Suprapubic skin (tissue), 4 donors: ENCODE results near the gene LSM11. TPM values are rescaled to one million over a fixed set of nuclear protein-coding genes. Genes with fewer than 3 reads are reported as not detected.
"Not testable (repeated sequence)": the region's sequence is repeated elsewhere in the genome, so short reads cannot be mapped to it uniquely, and the experiment has no call there.

ENCODE experiments used
- DNase-seq, 2 donors: peaks; one replicate each; pipeline ENCODE4 v3.0.0-alpha.2; 2019; ENCODE audit warnings: low spot score in 2 of 2
- H3K27ac ChIP-seq: fragments of 200-600 bp; sonication (generic); one replicate; pipeline ENCODE4 v1.5.1; 2019
- H3K27me3 ChIP-seq: fragments of 200-600 bp; sonication (generic); one replicate; pipeline ENCODE4 v1.5.1; 2019
- H3K36me3 ChIP-seq: fragments of 200-600 bp; sonication (generic); one replicate; pipeline ENCODE4 v1.5.1; 2019
- H3K4me1 ChIP-seq: fragments of 200-600 bp; sonication (generic); one replicate; pipeline ENCODE4 v1.5.1; 2019
- H3K4me3 ChIP-seq: fragments of 200-600 bp; sonication (generic); one replicate; pipeline ENCODE4 v1.5.1; 2019; ENCODE audit warnings: mild to moderate bottlenecking
- H3K9me3 ChIP-seq: fragments of 200-600 bp; sonication (generic); one replicate; pipeline ENCODE4 v1.5.1; 2019
- EP300 ChIP-seq: sonication (generic); formaldehyde crosslinking; IDR thresholded peaks from one replicate; pipeline ENCODE4 v1.6.1; 2017; ENCODE audit warnings: antibody characterized with exemption
- POLR2A ChIP-seq, 2 donors: fragments of 450-650 bp; IDR thresholded peaks; one replicate each; pipeline ENCODE4 v1.6.1; 2017; ENCODE audit warnings: antibody characterized with exemption in 2 of 2, mild to moderate bottlenecking in 2 of 2, moderate library complexity in 2 of 2
- POLR2AphosphoS5 ChIP-seq, 3 donors: sonication (generic); formaldehyde crosslinking; IDR thresholded peaks; one replicate each; pipeline ENCODE4 v1.6.1; 2017; ENCODE audit warnings: antibody characterized with exemption in 3 of 3
- WGBS: methylation state at CpG from one replicate; pipeline ENCODE4 v1.1.5; 2018; 5-methylcytosine and 5-hydroxymethylcytosine counted together
- total RNA-seq, 4 donors: library from RNA; depleted of rRNA; stranded (reverse); fragments of >200 nt; gene quantifications; one replicate each; pipeline ENCODE4 v1.1.0, GENCODE V29; 2016
- TF ChIP-seq, protein P1 (sequence below), 2 donors: fragments of 200-600 bp in 1 of 2; fragments of 450-650 bp in 1 of 2; sonication (generic) in 1 of 2; IDR thresholded peaks; one replicate each; pipeline ENCODE4 v1.5.1; 2016 to 2019; ENCODE audit warnings: antibody characterized with exemption in 2 of 2, mild to moderate bottlenecking in 1 of 2, moderate library complexity in 1 of 2

Gene LSM11
- 1 to 10 TPM; 2.9 to 5.2 (median 3.6) TPM for total RNA-seq

DNA sequence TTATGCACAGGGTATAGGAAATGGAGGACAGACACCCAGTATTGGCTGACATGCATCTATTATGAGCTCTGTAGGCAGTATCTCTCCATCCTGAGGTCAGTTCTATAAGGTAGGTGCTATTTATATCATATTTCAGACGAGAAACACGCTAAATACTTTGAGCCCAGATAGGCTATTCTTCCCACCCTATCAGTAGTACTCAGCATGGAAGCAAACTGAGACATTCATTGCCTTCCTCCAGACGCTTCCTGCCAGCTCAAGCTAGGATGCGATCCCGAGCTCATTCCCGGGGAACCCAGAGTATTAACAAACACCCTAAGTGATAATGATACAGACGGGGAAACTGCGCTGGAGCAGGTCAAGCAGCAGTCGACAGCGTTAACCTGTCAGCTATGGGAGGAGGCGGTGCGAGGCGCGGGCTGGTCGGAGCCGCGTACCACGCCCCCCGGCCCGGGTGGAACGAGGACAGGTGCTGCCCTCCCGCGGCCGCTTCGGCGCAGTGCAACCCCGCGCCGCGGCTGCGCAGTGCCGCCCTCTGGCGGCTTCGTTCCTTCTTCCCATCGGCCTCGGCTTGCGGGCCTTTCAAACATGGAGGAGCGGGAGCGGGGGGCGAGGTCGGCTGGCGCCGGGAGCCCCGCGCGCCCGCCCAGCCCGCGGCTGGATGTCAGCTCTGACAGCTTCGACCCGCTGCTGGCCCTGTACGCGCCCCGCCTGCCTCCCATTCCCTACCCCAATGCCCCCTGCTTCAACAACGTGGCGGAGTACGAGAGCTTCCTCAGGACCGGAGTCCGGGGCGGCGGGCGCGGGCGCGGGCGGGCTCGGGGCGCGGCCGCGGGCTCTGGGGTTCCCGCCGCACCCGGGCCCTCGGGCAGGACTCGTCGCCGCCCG is at the start of gene LSM11:
Gene LSM11, plus strand, starts transcription at position 550 of the 888 bp plus-strand sequence. Its CDS starts 39 bp downstream, at position 589.
- no peak within 1 kb of the TSS for H3K27ac ChIP-seq
- H3K27me3 ChIP-seq = no peaks in the 10 kb centered on the region
- peak within 1 kb of the TSS; percentile 81 for H3K4me3 ChIP-seq
- peaks cover 16% of the 10 kb centered on the region for H3K36me3 ChIP-seq
- H3K4me1 ChIP-seq = peaks cover 21% of the 10 kb centered on the region
- H3K9me3 ChIP-seq = no peaks in the 10 kb centered on the region
- 1% methylated on average over 9 of the region's 79 CpGs for WGBS
- TF ChIP-seq, protein P1, sequence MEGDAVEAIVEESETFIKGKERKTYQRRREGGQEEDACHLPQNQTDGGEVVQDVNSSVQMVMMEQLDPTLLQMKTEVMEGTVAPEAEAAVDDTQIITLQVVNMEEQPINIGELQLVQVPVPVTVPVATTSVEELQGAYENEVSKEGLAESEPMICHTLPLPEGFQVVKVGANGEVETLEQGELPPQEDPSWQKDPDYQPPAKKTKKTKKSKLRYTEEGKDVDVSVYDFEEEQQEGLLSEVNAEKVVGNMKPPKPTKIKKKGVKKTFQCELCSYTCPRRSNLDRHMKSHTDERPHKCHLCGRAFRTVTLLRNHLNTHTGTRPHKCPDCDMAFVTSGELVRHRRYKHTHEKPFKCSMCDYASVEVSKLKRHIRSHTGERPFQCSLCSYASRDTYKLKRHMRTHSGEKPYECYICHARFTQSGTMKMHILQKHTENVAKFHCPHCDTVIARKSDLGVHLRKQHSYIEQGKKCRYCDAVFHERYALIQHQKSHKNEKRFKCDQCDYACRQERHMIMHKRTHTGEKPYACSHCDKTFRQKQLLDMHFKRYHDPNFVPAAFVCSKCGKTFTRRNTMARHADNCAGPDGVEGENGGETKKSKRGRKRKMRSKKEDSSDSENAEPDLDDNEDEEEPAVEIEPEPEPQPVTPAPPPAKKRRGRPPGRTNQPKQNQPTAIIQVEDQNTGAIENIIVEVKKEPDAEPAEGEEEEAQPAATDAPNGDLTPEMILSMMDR (IDR thresholded peaks at IDR 0.05) = peak; percentile 94 to 100
- no peak for TF ChIP-seq POLR2AphosphoS5 (IDR thresholded peaks at IDR 0.05)
- peak; percentile 93 for DNase-seq

DNA sequence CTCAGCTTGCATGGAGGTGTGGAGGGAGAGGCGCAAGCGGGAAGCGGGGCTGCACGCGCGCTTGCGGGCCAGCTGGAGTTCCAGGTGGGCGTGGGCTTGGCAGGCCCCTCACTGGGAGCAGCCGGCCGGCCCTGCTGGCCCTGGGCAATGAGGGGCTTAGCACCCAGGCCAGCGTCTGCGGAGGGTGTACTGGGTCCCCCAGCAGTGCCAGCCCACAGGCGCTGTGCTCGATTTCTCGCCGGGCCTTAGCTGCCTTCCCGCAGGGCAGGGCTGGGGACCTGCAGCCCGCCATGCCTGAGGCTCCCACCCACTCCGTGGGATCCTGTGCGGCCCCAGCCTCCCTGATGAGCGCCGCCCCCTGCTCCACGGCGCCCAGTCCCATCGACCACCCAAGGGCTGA is 49.7 kb upstream of the LSM11 start:
- H3K4me3 ChIP-seq, DNase-seq: not testable (repeated sequence)

DNA sequence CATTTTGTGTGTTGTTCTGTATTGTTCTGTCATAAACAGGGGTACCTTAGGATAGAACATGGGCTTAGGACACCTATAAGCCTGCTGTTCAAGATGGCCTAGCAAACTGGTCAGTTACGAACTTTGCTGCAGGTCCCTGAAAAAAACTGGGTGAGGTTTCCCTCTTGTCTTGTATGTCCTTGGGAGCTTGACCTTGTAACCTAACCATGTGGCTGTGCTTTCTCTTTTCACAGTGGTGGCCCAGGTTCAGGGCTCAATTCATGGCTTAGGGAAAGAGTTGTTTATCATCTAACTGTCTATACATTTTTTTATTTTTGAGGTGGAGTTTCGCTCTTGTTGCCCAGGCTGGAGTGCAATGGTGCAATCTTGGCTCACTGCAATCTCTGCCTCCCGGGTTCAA is 47.4 kb upstream of the LSM11 start:
- H3K4me1 ChIP-seq, DNase-seq, H3K4me3 ChIP-seq, H3K27ac ChIP-seq, H3K27me3 ChIP-seq, H3K9me3 ChIP-seq, H3K36me3 ChIP-seq: not testable (repeated sequence)
- WGBS = 93% methylated on average over 3 of the region's 3 CpGs

More for the DNA sequence above, 49.7 kb upstream of the LSM11 start:
- H3K36me3 ChIP-seq, H3K9me3 ChIP-seq, H3K27ac ChIP-seq, H3K4me1 ChIP-seq, H3K27me3 ChIP-seq: not testable (repeated sequence)
- 73% methylated on average over 3 of the region's 25 CpGs for WGBS

DNA sequence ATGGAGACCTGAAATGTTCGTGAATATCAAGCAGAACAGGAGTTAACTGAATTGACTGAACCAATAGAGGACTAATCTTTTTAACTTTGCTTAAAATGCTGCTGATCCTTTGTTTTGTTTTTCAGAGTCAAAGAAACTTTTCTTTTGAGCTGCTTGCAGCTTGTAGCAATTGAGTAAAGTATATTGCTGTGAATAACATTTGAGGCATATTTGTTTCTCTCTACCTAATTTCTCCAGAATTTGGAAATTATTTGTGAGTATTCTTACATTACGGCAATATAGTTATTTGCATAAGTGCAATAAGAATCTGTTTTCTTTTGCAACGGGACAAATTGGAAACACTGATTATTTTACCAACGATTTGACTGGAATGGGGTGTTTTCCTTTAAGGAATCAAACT is 44.8 kb upstream of the LSM11 start:
- DNase-seq = not testable (repeated sequence)

DNA sequence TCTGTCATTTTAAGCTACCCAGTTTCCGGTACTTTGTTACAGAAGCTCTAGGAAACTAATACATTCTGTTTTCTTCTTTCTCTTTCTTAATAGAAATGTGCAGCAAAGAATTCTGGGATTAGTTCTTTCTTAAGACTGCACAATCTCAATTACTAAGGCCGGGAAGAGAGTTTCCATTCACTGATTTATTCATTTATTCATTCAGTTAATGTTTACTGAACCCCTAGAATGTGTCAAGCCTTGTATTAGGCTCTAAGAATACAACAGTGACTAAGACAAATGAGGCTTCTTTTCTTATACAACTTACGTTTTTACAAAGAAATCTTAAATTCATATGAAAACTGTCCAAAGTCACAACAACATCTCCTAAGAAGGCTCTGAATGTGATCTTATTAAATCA is 39.8 kb upstream of the LSM11 start:
- H3K4me1 ChIP-seq = no peaks in the 10 kb centered on the region
- no peaks in the 10 kb centered on the region for H3K9me3 ChIP-seq
- H3K27me3 ChIP-seq = no peaks in the 10 kb centered on the region
- no peak overlapping the region for H3K4me3 ChIP-seq
- 64% methylated on average over 3 of the region's 3 CpGs for WGBS
- H3K27ac ChIP-seq = no peak overlapping the region
- TF ChIP-seq POLR2A (IDR thresholded peaks at IDR 0.05) (no peak), EP300 (no peak), POLR2AphosphoS5 (IDR thresholded peaks at IDR 0.05) (no peak)
- TF ChIP-seq, protein P1 (IDR thresholded peaks at IDR 0.05) = no peak
- no peaks in the 10 kb centered on the region for H3K36me3 ChIP-seq
- no peak for DNase-seq

More for the DNA sequence above, 44.8 kb upstream of the LSM11 start:
- not testable (repeated sequence) for H3K36me3 ChIP-seq, H3K9me3 ChIP-seq, H3K4me3 ChIP-seq, H3K27ac ChIP-seq, H3K4me1 ChIP-seq, H3K27me3 ChIP-seq
- 70% methylated on average over 4 of the region's 4 CpGs for WGBS

DNA sequence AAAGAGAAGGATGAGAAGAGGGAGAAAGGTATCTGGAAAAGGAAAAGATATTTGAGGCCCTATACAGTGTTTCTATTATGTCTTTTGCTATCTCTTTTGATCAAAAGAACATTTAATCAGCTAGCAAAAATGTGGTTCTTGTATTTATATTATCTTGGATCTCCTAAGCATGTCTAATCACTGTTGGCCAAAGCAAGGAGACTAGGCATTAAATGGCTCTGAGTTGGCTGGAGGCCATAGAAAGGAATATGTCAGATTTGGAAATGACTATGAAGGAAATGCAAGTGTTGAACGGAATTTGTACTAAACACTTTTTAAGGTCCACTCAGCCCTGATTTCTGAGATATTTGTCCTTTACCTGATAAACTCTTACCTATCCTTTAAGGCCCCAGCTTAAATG is 34.6 kb upstream of the LSM11 start:
- WGBS = 33% methylated on average over 1 of the region's 1 CpG
- no peak for TF ChIP-seq POLR2A (IDR thresholded peaks at IDR 0.05)
- no peak for TF ChIP-seq EP300
- no peak for TF ChIP-seq POLR2AphosphoS5 (IDR thresholded peaks at IDR 0.05)
- TF ChIP-seq, protein P1 (IDR thresholded peaks at IDR 0.05) = no peak
- no peaks in the 10 kb centered on the region for H3K4me1 ChIP-seq

DNA sequence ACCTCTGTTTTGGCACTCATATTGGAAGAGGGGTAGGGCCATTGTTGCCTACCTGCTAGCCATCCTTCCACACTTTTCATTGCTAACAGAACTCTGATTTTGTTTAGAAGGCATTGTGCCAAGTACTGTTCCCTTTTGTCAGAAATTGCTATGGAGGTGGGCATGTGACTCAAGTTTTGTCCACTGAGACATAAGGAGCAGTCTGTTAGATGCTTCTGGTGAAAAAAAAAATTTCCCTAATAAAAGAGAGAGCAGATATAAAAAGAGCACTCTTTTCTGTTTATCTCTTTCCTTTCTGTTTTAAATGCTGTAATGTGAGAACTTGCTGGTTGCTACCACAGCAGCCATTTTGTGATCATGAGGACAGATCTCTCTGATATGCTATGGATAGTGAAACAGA is 34.2 kb upstream of the LSM11 start:
- H3K27ac ChIP-seq = no peak overlapping the region
- no peaks in the 10 kb centered on the region for H3K27me3 ChIP-seq
- no peak overlapping the region for H3K4me3 ChIP-seq
- no peaks in the 10 kb centered on the region for H3K9me3 ChIP-seq
- H3K4me1 ChIP-seq = no peaks in the 10 kb centered on the region
- TF ChIP-seq POLR2A (IDR thresholded peaks at IDR 0.05) (no peak), EP300 (no peak), POLR2AphosphoS5 (IDR thresholded peaks at IDR 0.05) (no peak)
- TF ChIP-seq, protein P1 (IDR thresholded peaks at IDR 0.05) = no peak
- DNase-seq = no peak
- H3K36me3 ChIP-seq = no peaks in the 10 kb centered on the region

More for the DNA sequence above, 34.6 kb upstream of the LSM11 start:
- Histone ChIP-seq H3K4me3 (no peak overlapping the region), H3K9me3 (no peaks in the 10 kb centered on the region), H3K27me3 (no peaks in the 10 kb centered on the region), H3K27ac (no peak overlapping the region), H3K36me3 (no peaks in the 10 kb centered on the region)
- DNase-seq = no peak
